Naive thymus-derived CD4-positive, alpha-beta T cell (primary cell): ENCODE data around the gene SDC1. TPM values are rescaled to one million over a fixed set of nuclear protein-coding genes. Genes with fewer than 3 reads are reported as not detected.

Experiments used
- ATAC-seq: fragments of 150-1000 bp; cut with Tn5 transposase; 2 replicates; pipeline ENCODE4 v1.10.0; 2021; ENCODE audit warnings: mild to moderate bottlenecking, moderate library complexity
- CTCF ChIA-PET: fragments of 350-600 bp; sonication (Branson Sonifier 250); formaldehyde crosslinking; loops from one replicate; lab custom pipeline; 2021; ENCODE audit warnings: antibody characterized with exemption; lab: Charles Lee
- POLR2A ChIA-PET: fragments of 350-600 bp; sonication (Branson Sonifier 250); formaldehyde crosslinking; loops from one replicate; lab custom pipeline; 2021; ENCODE audit warnings: antibody characterized with exemption, inconsistent platforms; lab: Charles Lee
- DNase-seq, 9 donors: peaks; one replicate each; pipeline versions ENCODE4 v3.0.0 to v3.0.0-alpha.2; 2020 to 2022; ENCODE audit warnings: mixed read lengths in 1 of 9
- H3K27ac ChIP-seq: one replicate; pipeline ENCODE4 v1.7.0; 2013; ENCODE audit warnings: mild to moderate bottlenecking, low read depth, low read length, moderate library complexity
- H3K27me3 ChIP-seq, 2 donors: one replicate each; pipeline ENCODE4 v1.7.0; 2013; ENCODE audit warnings: low read length in 2 of 2, mild to moderate bottlenecking in 2 of 2, moderate library complexity in 2 of 2; ENCODE audit not compliant: control insufficient read depth in 2 of 2, insufficient read depth in 2 of 2
- H3K36me3 ChIP-seq, 3 experiments: 1 replicate in 2 of 3; 2 replicates in 1 of 3; pipeline ENCODE4 v1.7.0; 2013; ENCODE audit warnings: low read length in 3 of 3, mild to moderate bottlenecking in 3 of 3, moderate library complexity in 1 of 3; ENCODE audit not compliant: insufficient read depth in 3 of 3, control insufficient read depth in 2 of 3
- H3K4me1 ChIP-seq, 2 donors: one replicate each; pipeline ENCODE4 v1.7.0; 2013; ENCODE audit warnings: low read length in 2 of 2, mild to moderate bottlenecking in 2 of 2, moderate library complexity in 1 of 2; ENCODE audit not compliant: control insufficient read depth in 2 of 2, insufficient read depth in 2 of 2
- H3K4me3 ChIP-seq: 2 replicates; pipeline ENCODE4 v1.7.0; 2013; ENCODE audit warnings: mild to moderate bottlenecking, low read length
- H3K9me3 ChIP-seq, 3 experiments: 1 replicate in 2 of 3; 2 replicates in 1 of 3; pipeline ENCODE4 v1.7.0; 2013; ENCODE audit warnings: low read length in 3 of 3; ENCODE audit not compliant: control insufficient read depth in 2 of 3
- H3K27ac Mint-ChIP-seq, 9 donors: one replicate each; pipeline ENCODE4 v1.8.0; 2020 to 2022; ENCODE audit warnings: mixed read lengths in 9 of 9, mild to moderate bottlenecking in 8 of 9, moderate library complexity in 5 of 9, inconsistent platforms in 2 of 9
- H3K27me3 Mint-ChIP-seq, 5 donors: one replicate each; pipeline ENCODE4 v1.8.0; 2021 to 2022; ENCODE audit warnings: mixed read lengths in 5 of 5, mild to moderate bottlenecking in 1 of 5
- H3K36me3 Mint-ChIP-seq, 5 donors: one replicate each; pipeline ENCODE4 v1.8.0; 2020 to 2022; ENCODE audit warnings: mixed read lengths in 5 of 5, mild to moderate bottlenecking in 3 of 5, inconsistent platforms in 1 of 5
- H3K4me1 Mint-ChIP-seq, 7 donors: one replicate each; pipeline ENCODE4 v1.8.0; 2020 to 2022; ENCODE audit warnings: mixed read lengths in 7 of 7, mild to moderate bottlenecking in 3 of 7, inconsistent platforms in 1 of 7
- H3K4me3 Mint-ChIP-seq, 10 donors: one replicate each; pipeline ENCODE4 v1.8.0; 2020 to 2022; ENCODE audit warnings: mild to moderate bottlenecking in 10 of 10, mixed read lengths in 10 of 10, moderate library complexity in 6 of 10, inconsistent platforms in 2 of 10
- H3K9me3 Mint-ChIP-seq, 11 donors: one replicate each; pipeline ENCODE4 v1.8.0; 2020 to 2022; ENCODE audit warnings: mixed read lengths in 11 of 11, mild to moderate bottlenecking in 4 of 11, inconsistent platforms in 1 of 11, moderate library complexity in 1 of 11
- intact Hi-C, 2 donors: fragments of 100-400 bp; cut with micrococcal nuclease; formaldehyde crosslinking; loops; one replicate each; pipeline ENCODE4 v1.15.1; 2023
- polyA plus RNA-seq, 2 donors: library from polyadenylated mRNA; unstranded; fragments of 300-500 nt; fragmentation: Illumina TruSeq; gene quantifications; one replicate each; pipeline ENCODE4 v1.2.3, GENCODE V29; 2021
- total RNA-seq, 6 experiments: library from RNA in 5 of 6; stranded (reverse) in 5 of 6; gene quantifications; 1 replicate in 5 of 6; 2 replicates in 1 of 6; pipeline ENCODE4 v1.2.3 and lab custom pipeline; 2021 to 2026

Gene SDC1
- total and polyA plus RNA-seq, 7 experiments from 2014 or later = 0.12 to 0.37 (median 0.22) TPM; not detected in 4

- H3K4me1 Mint-ChIP-seq = no peaks in the 10 kb centered on the region
- Histone ChIP-seq H3K9me3 (no peaks in the 10 kb centered on the region), H3K27ac (no peak overlapping the region), H3K27me3 (no peaks in the 10 kb centered on the region), H3K4me3 (no peak overlapping the region), H3K4me1 (no peaks in the 10 kb centered on the region), H3K36me3 (no peaks in the 10 kb centered on the region)
- peaks cover 0 to 3% (median 0%) of the 10 kb centered on the region in 5 donors for H3K27me3 Mint-ChIP-seq
- intact Hi-C loops = no loop called here
- H3K9me3 Mint-ChIP-seq = no peaks in the 10 kb centered on the region
- H3K4me3 Mint-ChIP-seq = no peak overlapping the region
- no peak overlapping the region for H3K27ac Mint-ChIP-seq
- H3K36me3 Mint-ChIP-seq = no peaks in the 10 kb centered on the region
- DNase-seq (no peak), ATAC-seq (no peak)
- POLR2A ChIA-PET = no interaction called here
- CTCF ChIA-PET = no interaction called here
Observed at GRCh38 chr2:20178249-20178607, 46.7 kb downstream of the SDC1 start.

- Mint-ChIP-seq H3K9me3 (no peaks in the 10 kb centered on the region), H3K4me1 (no peaks in the 10 kb centered on the region), H3K4me3 (no peak overlapping the region), H3K36me3 (no peaks in the 10 kb centered on the region), H3K27me3 (peaks cover 0 to 3% (median 0%) of the 10 kb centered on the region in 5 donors), H3K27ac (no peak overlapping the region)
- no peak for DNase-seq
- H3K27me3 ChIP-seq = no peaks in the 10 kb centered on the region
- H3K36me3 ChIP-seq = no peaks in the 10 kb centered on the region
- ChIA-PET POLR2A (no interaction called here), CTCF (no interaction called here)
- intact Hi-C loops = no loop called here
- H3K27ac ChIP-seq = no peak overlapping the region
- no peak for ATAC-seq
- no peaks in the 10 kb centered on the region for H3K4me1 ChIP-seq
- no peaks in the 10 kb centered on the region for H3K9me3 ChIP-seq
- no peak overlapping the region for H3K4me3 ChIP-seq
Observed at GRCh38 chr2:20177556-20178248, 47.2 kb downstream of the SDC1 start.

GRCh38 chr2:20176760-20177159 is 48.2 kb downstream of the SDC1 start:
- H3K4me1 Mint-ChIP-seq = no peaks in the 10 kb centered on the region
- H3K27me3 Mint-ChIP-seq = peaks cover 0 to 3% (median 0%) of the 10 kb centered on the region in 5 donors
- no peaks in the 10 kb centered on the region for H3K36me3 Mint-ChIP-seq
- DNase-seq = no peak
- H3K27me3 ChIP-seq = no peaks in the 10 kb centered on the region
- no peak overlapping the region for H3K27ac Mint-ChIP-seq
- no peak for ATAC-seq
- no peak overlapping the region for H3K27ac ChIP-seq
- ChIA-PET CTCF (interaction anchor here (0.6 kb wide), 1 partner anchor 148 kb away, joined by 3 read pairs; no protein-coding TSS in a partner anchor), POLR2A (no interaction called here)
- no peaks in the 10 kb centered on the region for H3K9me3 ChIP-seq
- no peak overlapping the region for H3K4me3 ChIP-seq
- H3K36me3 ChIP-seq = no peaks in the 10 kb centered on the region
- H3K9me3 Mint-ChIP-seq = no peaks in the 10 kb centered on the region
- no peak overlapping the region for H3K4me3 Mint-ChIP-seq
- intact Hi-C loops = no loop called here
- no peaks in the 10 kb centered on the region for H3K4me1 ChIP-seq

GRCh38 chr2:20175931-20176330 is 49.0 kb downstream of the SDC1 start:
- peaks cover 0 to 3% (median 0%) of the 10 kb centered on the region in 5 donors for H3K27me3 Mint-ChIP-seq
- no peaks in the 10 kb centered on the region for H3K4me1 Mint-ChIP-seq
- no peaks in the 10 kb centered on the region for H3K36me3 Mint-ChIP-seq
- Histone ChIP-seq H3K9me3 (no peaks in the 10 kb centered on the region), H3K27me3 (no peaks in the 10 kb centered on the region), H3K27ac (no peak overlapping the region), H3K4me1 (no peaks in the 10 kb centered on the region), H3K36me3 (no peaks in the 10 kb centered on the region), H3K4me3 (no peak overlapping the region)
- DNase-seq = no peak
- ATAC-seq = no peak
- no peaks in the 10 kb centered on the region for H3K9me3 Mint-ChIP-seq
- intact Hi-C loops = no loop called here
- H3K27ac Mint-ChIP-seq = no peak overlapping the region
- CTCF ChIA-PET = no interaction called here
- no peak overlapping the region for H3K4me3 Mint-ChIP-seq
- POLR2A ChIA-PET = no interaction called here

GRCh38 chr2:20175267-20175666 is 49.7 kb downstream of the SDC1 start:
- Mint-ChIP-seq H3K4me1 (no peaks in the 10 kb centered on the region), H3K4me3 (no peak overlapping the region)
- intact Hi-C loops = no loop called here

GRCh38 chr2:20174410-20174809 is 50.5 kb downstream of the SDC1 start:
- Mint-ChIP-seq H3K36me3 (no peaks in the 10 kb centered on the region), H3K4me3 (no peak overlapping the region), H3K4me1 (no peaks in the 10 kb centered on the region), H3K27ac (no peak overlapping the region), H3K9me3 (no peaks in the 10 kb centered on the region), H3K27me3 (peaks cover 0 to 3% (median 0%) of the 10 kb centered on the region in 5 donors)
- DNase-seq (no peak), ATAC-seq (no peak)
- H3K4me1 ChIP-seq = no peaks in the 10 kb centered on the region
- intact Hi-C loops = no loop called here
- H3K27me3 ChIP-seq = no peaks in the 10 kb centered on the region
- H3K4me3 ChIP-seq = no peak overlapping the region
- POLR2A ChIA-PET = no interaction called here
- H3K36me3 ChIP-seq = no peaks in the 10 kb centered on the region
- H3K27ac ChIP-seq = no peak overlapping the region
- CTCF ChIA-PET = no interaction called here
- no peaks in the 10 kb centered on the region for H3K9me3 ChIP-seq

More at GRCh38 chr2:20175267-20175666, 49.7 kb downstream of the SDC1 start:
- no peaks in the 10 kb centered on the region for H3K36me3 ChIP-seq
- CTCF ChIA-PET = no interaction called here
- H3K4me1 ChIP-seq = no peaks in the 10 kb centered on the region
- H3K4me3 ChIP-seq = no peak overlapping the region
- H3K27me3 ChIP-seq = no peaks in the 10 kb centered on the region
- Mint-ChIP-seq H3K36me3 (no peaks in the 10 kb centered on the region), H3K27me3 (peaks cover 0 to 3% (median 0%) of the 10 kb centered on the region in 5 donors), H3K9me3 (no peaks in the 10 kb centered on the region), H3K27ac (no peak overlapping the region)
- POLR2A ChIA-PET = no interaction called here
- no peak for ATAC-seq
- no peak for DNase-seq
- H3K9me3 ChIP-seq = no peaks in the 10 kb centered on the region
- H3K27ac ChIP-seq = no peak overlapping the region
